Parathyroid adenoma (tissue), 2 donors: ENCODE data around the gene PDZD7.

Source experiments
- H2AFZ ChIP-seq: fragments of 300-600 bp; sonication (generic); one replicate; pipeline ENCODE4 v1.7.0; 2017; ENCODE audit warnings: antibody characterized with exemption, mild to moderate bottlenecking
- H3K27ac ChIP-seq: fragments of 300-600 bp; sonication (generic); one replicate; pipeline ENCODE4 v1.7.0; 2017
- H3K27me3 ChIP-seq: fragments of 300-600 bp; sonication (generic); one replicate; pipeline ENCODE4 v1.7.0; 2017; ENCODE audit warnings: low read length; ENCODE audit not compliant: control insufficient read depth, insufficient read depth
- H3K36me3 ChIP-seq: fragments of 300-600 bp; sonication (generic); one replicate; pipeline ENCODE4 v1.7.0; 2017; ENCODE audit warnings: low read length; ENCODE audit not compliant: control insufficient read depth, insufficient read depth
- H3K4me1 ChIP-seq: fragments of 300-600 bp; sonication (generic); one replicate; pipeline ENCODE4 v1.7.0; 2017; ENCODE audit warnings: control low read depth
- H3K4me2 ChIP-seq: fragments of 300-600 bp; sonication (generic); one replicate; pipeline ENCODE4 v1.7.0; 2017; ENCODE audit warnings: low read length
- H3K4me3 ChIP-seq: fragments of 300-600 bp; sonication (generic); one replicate; pipeline ENCODE4 v1.7.0; 2017; ENCODE audit warnings: low read depth, low read length
- H3K79me2 ChIP-seq: fragments of 300-600 bp; sonication (generic); one replicate; pipeline ENCODE4 v1.7.0; 2017; ENCODE audit warnings: control low read depth
- H3K9ac ChIP-seq: fragments of 300-600 bp; sonication (generic); one replicate; pipeline ENCODE4 v1.7.0; 2017; ENCODE audit warnings: mild to moderate bottlenecking
- H3K9me3 ChIP-seq: fragments of 300-600 bp; sonication (generic); one replicate; pipeline ENCODE4 v1.7.0; 2017; ENCODE audit warnings: low read length; ENCODE audit not compliant: control insufficient read depth
- CTCF ChIP-seq: fragments of 300-600 bp; sonication (generic); IDR thresholded peaks from one replicate; pipeline ENCODE4 v1.7.0; 2017; ENCODE audit warnings: antibody characterized with exemption, mild to moderate bottlenecking
- donor health status: primary hyperparathyroidism.

PDZD7 gene

GRCh38 chr10:101044117-101044516, 13.2 kb upstream of the PDZD7 start:
- Histone ChIP-seq H3K27me3 (no peaks in the 10 kb centered on the region), H3K9ac (no peak overlapping the region), H3K36me3 (no peaks in the 10 kb centered on the region), H3K27ac (no peak overlapping the region), H3K79me2 (no peaks in the 10 kb centered on the region), H3K9me3 (no peaks in the 10 kb centered on the region), H3K4me3 (no peak overlapping the region), H2AFZ (no peak overlapping the region), H3K4me2 (no peak overlapping the region), H3K4me1 (peaks cover 16% of the 10 kb centered on the region)
- no peak for TF ChIP-seq CTCF

DNA sequence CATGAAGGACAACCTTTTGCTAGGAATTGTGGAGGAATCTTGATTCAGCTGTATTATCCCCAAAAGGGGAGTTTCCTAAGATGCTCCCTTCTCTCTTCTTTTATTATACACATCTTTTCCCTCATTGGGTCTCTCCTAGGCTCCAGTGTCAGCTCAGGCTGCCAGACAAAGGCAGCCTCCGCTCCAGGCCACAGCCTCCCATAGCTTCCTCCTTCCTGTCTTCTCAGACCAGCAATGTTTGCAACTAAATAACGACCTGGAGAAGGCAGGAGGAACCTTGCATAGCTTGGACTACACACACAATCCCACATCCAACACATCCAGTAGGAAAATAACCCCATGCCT, 12.4 kb upstream of the PDZD7 start:
- H3K79me2 ChIP-seq, result no peaks in the 10 kb centered on the region
- no peaks in the 10 kb centered on the region for H3K9me3 ChIP-seq
- H3K4me3 ChIP-seq, result peak overlapping the region; percentile 63
- H3K9ac ChIP-seq, result no peak overlapping the region
- H3K27me3 ChIP-seq, result no peaks in the 10 kb centered on the region
- no peak for TF ChIP-seq CTCF
- H3K4me1 ChIP-seq, result peaks cover 16% of the 10 kb centered on the region
- peak overlapping the region; percentile 99 for H2AFZ ChIP-seq
- no peaks in the 10 kb centered on the region for H3K36me3 ChIP-seq
- peak overlapping the region; percentile 62 for H3K4me2 ChIP-seq
- peak overlapping the region; percentile 83 for H3K27ac ChIP-seq

DNA sequence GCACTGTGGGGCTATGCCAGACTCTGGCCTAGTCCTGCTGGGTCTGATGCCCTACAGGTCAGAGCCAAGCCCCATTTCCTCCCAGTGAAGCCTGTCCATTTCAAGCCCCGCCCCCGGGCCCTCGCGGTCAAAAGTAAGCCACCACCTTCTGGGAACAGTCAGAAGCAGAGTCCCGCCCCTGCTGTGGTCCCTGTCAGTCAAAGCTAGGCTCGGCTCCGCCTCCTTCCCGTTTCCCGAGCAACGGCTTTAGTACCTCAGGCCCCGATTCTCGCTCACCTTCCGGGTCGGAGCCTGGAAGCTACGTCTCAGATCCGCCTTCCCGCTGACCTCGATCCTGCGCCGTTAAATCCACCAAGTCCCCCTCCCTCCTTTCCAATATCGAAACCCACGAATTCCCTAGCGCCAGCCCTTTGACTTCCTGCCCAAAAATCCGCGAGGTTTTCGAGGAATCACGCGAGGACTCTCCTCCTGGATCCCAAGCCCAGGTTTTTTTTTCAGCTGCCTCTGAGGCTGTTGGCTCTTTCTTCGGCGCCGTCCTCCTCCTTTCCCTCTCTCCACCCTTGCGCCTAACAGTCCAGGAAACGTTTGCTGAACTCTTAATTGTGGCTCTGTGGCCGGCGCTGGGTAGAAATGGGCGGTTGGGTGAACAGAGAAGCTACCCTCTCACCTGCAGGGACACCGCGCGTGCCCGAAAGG, 11.9 kb upstream of the PDZD7 start:
- H2AFZ ChIP-seq, result peak overlapping the region; percentile 99
- no peaks in the 10 kb centered on the region for H3K27me3 ChIP-seq
- no peak overlapping the region for H3K9ac ChIP-seq
- peak overlapping the region; percentile 63 for H3K4me3 ChIP-seq
- no peaks in the 10 kb centered on the region for H3K9me3 ChIP-seq
- H3K4me2 ChIP-seq, result peak overlapping the region; percentile 62
- peak overlapping the region; percentile 83 for H3K27ac ChIP-seq
- no peaks in the 10 kb centered on the region for H3K36me3 ChIP-seq
- peaks cover 16% of the 10 kb centered on the region for H3K4me1 ChIP-seq
- no peaks in the 10 kb centered on the region for H3K79me2 ChIP-seq
- no peak for TF ChIP-seq CTCF

GRCh38 chr10:101042118-101042517, 11.2 kb upstream of the PDZD7 start:
- Histone ChIP-seq H3K4me3 (peak overlapping the region; percentile 63), H3K9ac (no peak overlapping the region), H3K9me3 (no peaks in the 10 kb centered on the region), H3K36me3 (no peaks in the 10 kb centered on the region), H3K4me1 (peaks cover 16% of the 10 kb centered on the region), H3K4me2 (peak overlapping the region; percentile 62), H3K79me2 (no peaks in the 10 kb centered on the region), H3K27ac (peak overlapping the region; percentile 83), H3K27me3 (no peaks in the 10 kb centered on the region), H2AFZ (peak overlapping the region; percentile 99)
- no peak for TF ChIP-seq CTCF

- H3K9ac ChIP-seq, result no peak overlapping the region
- no peak overlapping the region for H3K27ac ChIP-seq
- H3K9me3 ChIP-seq, result no peaks in the 10 kb centered on the region
These were observed 10.4 kb upstream of the PDZD7 start for GRCh38 chr10:101041252-101041761.

More at GRCh38 chr10:101041252-101041761, 10.4 kb upstream of the PDZD7 start:
- Histone ChIP-seq H3K4me1 (peaks cover 16% of the 10 kb centered on the region), H3K36me3 (no peaks in the 10 kb centered on the region), H3K4me2 (no peak overlapping the region), H2AFZ (no peak overlapping the region), H3K27me3 (no peaks in the 10 kb centered on the region), H3K4me3 (no peak overlapping the region), H3K79me2 (no peaks in the 10 kb centered on the region)
- TF ChIP-seq CTCF, result peak; percentile 90
